HG02973 (cell line): ENCODE results near the gene CTNNA3.

ENCODE experiments used
- ATAC-seq: cut with Tn5 transposase; IDR thresholded peaks from one replicate; pipeline ENCODE4 v1.9.1; 2021; ENCODE audit warnings: moderate library complexity; ENCODE audit not compliant: unreplicated experiment

The CTNNA3 gene

GRCh38 chr10:67666416-67667034 is 29.5 kb downstream of the CTNNA3 start:
- ATAC-seq, result no peak

GRCh38 chr10:67665491-67665890 is 30.5 kb downstream of the CTNNA3 start:
- ATAC-seq, result no peak

- ATAC-seq, result no peak
Observed at GRCh38 chr10:67664942-67665341, 31.1 kb downstream of the CTNNA3 start.

GRCh38 chr10:67663449-67664087 is 32.4 kb downstream of the CTNNA3 start:
- no peak for ATAC-seq

- ATAC-seq, result no peak
Observed at GRCh38 chr10:67662415-67662814, 33.6 kb downstream of the CTNNA3 start.

- no peak for ATAC-seq
Observed at GRCh38 chr10:67659497-67659896, 36.5 kb downstream of the CTNNA3 start.

GRCh38 chr10:67657775-67658174 is 38.2 kb downstream of the CTNNA3 start:
- ATAC-seq, result no peak

GRCh38 chr10:67650558-67650957 is 45.4 kb downstream of the CTNNA3 start:
- ATAC-seq, result no peak

GRCh38 chr10:67648613-67649229 is 47.3 kb downstream of the CTNNA3 start:
- no peak for ATAC-seq

- ATAC-seq, result no peak
Observed at GRCh38 chr10:67630904-67631303, 65.1 kb downstream of the CTNNA3 start.

GRCh38 chr10:67629461-67629971 is 66.5 kb downstream of the CTNNA3 start:
- no peak for ATAC-seq

GRCh38 chr10:67622984-67623383 is 73.0 kb downstream of the CTNNA3 start:
- no peak for ATAC-seq

GRCh38 chr10:67622511-67622910 is 73.5 kb downstream of the CTNNA3 start:
- no peak for ATAC-seq

- ATAC-seq, result no peak
Observed at GRCh38 chr10:67621834-67622233, 74.2 kb downstream of the CTNNA3 start.

GRCh38 chr10:67618116-67618515 is 77.9 kb downstream of the CTNNA3 start:
- ATAC-seq, result no peak

GRCh38 chr10:67612577-67613537 is 83.1 kb downstream of the CTNNA3 start:
- ATAC-seq, result peak; percentile 93

GRCh38 chr10:67612176-67612575 is 83.8 kb downstream of the CTNNA3 start:
- ATAC-seq, result no peak

GRCh38 chr10:67609996-67610793 is 85.8 kb downstream of the CTNNA3 start:
- no peak for ATAC-seq

- no peak for ATAC-seq
Observed at GRCh38 chr10:67608001-67608400, 88.0 kb downstream of the CTNNA3 start.

GRCh38 chr10:67607472-67607871 is 88.5 kb downstream of the CTNNA3 start:
- no peak for ATAC-seq
